K562 (cell line): ENCODE data around the gene CENPE. TPM values are rescaled to one million over a fixed set of nuclear protein-coding genes. Genes with fewer than 3 reads are reported as not detected.

Experiments
- ATAC-seq: fragments of 200-7000 bp; cut with Tn5 transposase; 3 replicates; pipeline ENCODE4 v1.9.1; 2020; ENCODE audit warnings: moderate library complexity
- BruUV-seq: library from RNA; stranded (reverse); fragments of 400-500 nt; replicated peaks from 2 replicates; lab custom pipeline; 2021; lab: Mats Ljungman, UMichigan
- CTCF ChIA-PET: fragments of 300-600 bp; formaldehyde crosslinking; extraction: SDS; loops from one replicate; lab custom pipeline; 2021; ENCODE audit warnings: low intra/inter-chr PET ratio; lab: Yijun Ruan, JAX
- POLR2A ChIA-PET: fragments of 300-600, 350-650 bp; sonication (Branson Sonifier 250); formaldehyde crosslinking; extraction: SDS; loops from one replicate; lab custom pipeline; 2021; ENCODE audit warnings: antibody characterized with exemption, inconsistent platforms; lab: Yijun Ruan, JAX
- DNase-seq, 4 experiments: peaks; one replicate each; pipeline versions ENCODE4 v3.0.0 to v3.0.0-alpha.2; 2011 to 2018; ENCODE audit warnings: low spot score in 3 of 4, mixed read lengths in 3 of 4; ENCODE audit errors: extremely low read depth in 1 of 4
- FAIRE-seq: peaks from 2 replicates; lab custom pipeline; 2011; peaks lifted over from hg19 to GRCh38; lab: Jason Lieb, UNC
- H2AFZ ChIP-seq: 2 replicates; pipeline ENCODE4 v1.6.0; 2011; ENCODE audit warnings: low read depth, low read length, control low read depth, inconsistent platforms
- H3K27ac ChIP-seq: fragments of 200-600 bp; 3 replicates; pipeline ENCODE4 v1.8.0; 2011; ENCODE audit warnings: low read depth, mild to moderate bottlenecking, control low read depth, inconsistent platforms, low read length, moderate library complexity, mixed read lengths; ENCODE audit errors: extremely low read depth
- H3K27me3 ChIP-seq, 2 experiments: fragments of 300-600 bp in 1 of 2; 2 replicates in 1 of 2; 3 replicates in 1 of 2; pipeline versions ENCODE4 v1.6.0 to v1.8.0; 2011; ENCODE audit warnings: inconsistent platforms in 2 of 2, low read length in 2 of 2, mild to moderate bottlenecking in 1 of 2, mixed read lengths in 1 of 2, moderate library complexity in 1 of 2; ENCODE audit not compliant: control insufficient read depth in 2 of 2, insufficient read depth in 2 of 2
- H3K36me3 ChIP-seq: fragments of 300-600 bp; 3 replicates; pipeline ENCODE4 v1.8.0; 2011; ENCODE audit warnings: mild to moderate bottlenecking, low read length, inconsistent platforms; ENCODE audit not compliant: control insufficient read depth, insufficient read depth
- H3K4me1 ChIP-seq, 2 experiments: fragments of 200-600 bp in 1 of 2; replicated peaks in 1 of 2; 2 replicates in 1 of 2; 3 replicates in 1 of 2; pipeline versions ENCODE4 v1.5.1 to v1.8.0; 2011; ENCODE audit warnings: inconsistent platforms in 2 of 2, low read length in 2 of 2, mild to moderate bottlenecking in 1 of 2, mixed read lengths in 1 of 2, moderate library complexity in 1 of 2; ENCODE audit not compliant: control insufficient read depth in 2 of 2, insufficient read depth in 2 of 2
- H3K4me2 ChIP-seq: 2 replicates; pipeline ENCODE4 v1.6.1; 2011; ENCODE audit warnings: low read length, control low read depth, inconsistent platforms, mixed read lengths; ENCODE audit not compliant: insufficient read depth
- H3K4me3 ChIP-seq: fragments of 200-600 bp; sonication (generic), shearing (Covaris generic); 2 replicates; pipeline ENCODE4 v1.5.1; 2016; ENCODE audit warnings: control low read depth, inconsistent platforms
- H3K79me2 ChIP-seq: fragments of 200-600 bp; 3 replicates; pipeline ENCODE4 v1.8.0; 2011; ENCODE audit warnings: low read length, inconsistent platforms; ENCODE audit not compliant: control insufficient read depth, insufficient read depth
- H3K9ac ChIP-seq, 2 experiments: 2 replicates each; pipeline versions ENCODE4 v1.6.0 to v1.6.1; 2011; ENCODE audit warnings: low read depth in 2 of 2, low read length in 2 of 2, control low read depth in 1 of 2, inconsistent platforms in 1 of 2, mild to moderate bottlenecking in 1 of 2, mixed read lengths in 1 of 2; ENCODE audit not compliant: insufficient read depth in 1 of 2
- H3K9me1 ChIP-seq: one replicate; pipeline ENCODE4 v1.6.0; 2011; ENCODE audit warnings: inconsistent platforms, mild to moderate bottlenecking, low read length, moderate library complexity; ENCODE audit not compliant: control insufficient read depth, insufficient read depth
- H3K9me3 ChIP-seq: replicated peaks from 2 replicates; pipeline ENCODE4 v1.5.1; 2011; ENCODE audit warnings: low read depth, low read length, inconsistent platforms; ENCODE audit not compliant: control insufficient read depth, insufficient read depth
- H4K20me1 ChIP-seq: replicated peaks from 2 replicates; pipeline ENCODE4 v1.6.1; 2011; ENCODE audit warnings: low read length, inconsistent platforms, mixed read lengths; ENCODE audit not compliant: control insufficient read depth, insufficient read depth
- CBX5 ChIP-seq: IDR thresholded peaks from 2 replicates; pipeline ENCODE4 v1.6.1; 2014; ENCODE audit warnings: low read depth, borderline replicate concordance
- KLF16 ChIP-seq: IDR thresholded peaks from 2 replicates; pipeline ENCODE4 v1.6.1; 2016; ENCODE audit warnings: antibody characterized with exemption
- RBM25 ChIP-seq: fragments of 200-400 bp; formaldehyde crosslinking; IDR thresholded peaks from 2 replicates; pipeline ENCODE4 v1.6.1; 2018; ENCODE audit warnings: low read length, low read depth, moderate library complexity; ENCODE audit not compliant: severe bottlenecking
- SRF ChIP-seq, 2 experiments: fragments of 250-450, 450-650 bp in 1 of 2; sonication (Bioruptor Pico) in 1 of 2; sonication (generic) in 1 of 2; formaldehyde crosslinking; IDR thresholded peaks; 2 replicates each; pipeline versions ENCODE4 v1.5.0 to v1.5.1; 2020 to 2022; ENCODE audit warnings: mild to moderate bottlenecking in 1 of 2, missing genetic modification reagents in 1 of 2
- ZBTB17 ChIP-seq: fragments of 450-650 bp; formaldehyde crosslinking; IDR thresholded peaks from 2 replicates; pipeline ENCODE4 v1.4.0; 2020; ENCODE audit warnings: mild to moderate bottlenecking
- ZNF165 ChIP-seq: fragments of 250-450 bp; sonication (Bioruptor Pico); IDR thresholded peaks from 2 replicates; pipeline ENCODE4 v1.4.0; 2020; ENCODE audit warnings: borderline replicate concordance
- ZNF174 ChIP-seq: fragments of 250-450 bp; sonication (Bioruptor Pico); IDR thresholded peaks from 2 replicates; pipeline ENCODE4 v1.4.0; 2020; ENCODE audit warnings: mild to moderate bottlenecking
- ZNF57 ChIP-seq: fragments of 450-650 bp; formaldehyde crosslinking; IDR thresholded peaks from 2 replicates; pipeline ENCODE4 v1.4.0; 2020; ENCODE audit warnings: mild to moderate bottlenecking, moderate library complexity
- WGBS: fragments of 100-300 bp; shearing (Covaris generic); methylation state at CpG from one replicate; pipeline ENCODE4 v1.1.6; 2016; ENCODE audit warnings: low coverage, mixed read lengths; ENCODE audit not compliant: insufficient coverage; ENCODE audit errors: missing lambda C conversion rate; 5-methylcytosine and 5-hydroxymethylcytosine counted together
- in situ Hi-C: fragments of 300-500 bp; cut with MboI; formaldehyde crosslinking; loops from 4 replicates; pipeline ENCODE4 v1.15.0; 2018; ENCODE audit warnings: inconsistent platforms, mixed read lengths
- intact Hi-C: fragments of 100-400 bp; cut with micrococcal nuclease; formaldehyde crosslinking; loops from 2 replicates; pipeline ENCODE4 v1.14.2; 2022
- polyA plus RNA-seq, 8 experiments: library from polyadenylated mRNA; depleted of rRNA in 4 of 8; stranded (reverse) in 5 of 8; unstranded in 3 of 8; fragments of >200 nt; fragmentation: Nextera tagmentation in 2 of 8; fragmentation: Illumina TruSeq in 1 of 8; extraction: Ambion mirVana in 2 of 8; extraction: Trizol in 1 of 8; gene quantifications; 2 replicates each; pipeline versions ENCODE4 v1.2.1 to v1.2.3, GENCODE V29; 2011 to 2014; ENCODE audit warnings: inconsistent platforms in 1 of 8, missing spikeins in 1 of 8
- total RNA-seq, 7 experiments: library from RNA; depleted of rRNA in 6 of 7; stranded (reverse); fragments of >200 nt in 6 of 7; fragmentation: Illumina TruSeq in 2 of 7; extraction: Trizol in 2 of 7; gene quantifications; 2 replicates each; pipeline versions ENCODE4 v1.2.1 to v1.2.3, GENCODE V29; 2011 to 2021; ENCODE audit warnings: low replicate concordance in 1 of 7
- TF ChIP-seq, protein P1 (sequence below): IDR thresholded peaks from 2 replicates; pipeline ENCODE4 v1.6.1; 2011; ENCODE audit not compliant: insufficient read length; ENCODE audit errors: extremely low read depth
- TF ChIP-seq, protein P2 (sequence below), 2 experiments: fragments of 450-650 bp; IDR thresholded peaks; 2 replicates each; pipeline ENCODE4 v1.6.1; 2018; ENCODE audit warnings: mild to moderate bottlenecking in 2 of 2, low read depth in 1 of 2; ENCODE audit not compliant: partially characterized antibody in 2 of 2
- TF ChIP-seq, protein P3 (sequence below): fragments of 250-450 bp; sonication (Bioruptor Pico); IDR thresholded peaks from 2 replicates; pipeline ENCODE4 v1.8.0; 2022; ENCODE audit warnings: moderate library complexity, mild to moderate bottlenecking, inconsistent platforms
- TF ChIP-seq, protein P4 (sequence below): fragments of 450-650 bp; IDR thresholded peaks from 2 replicates; pipeline ENCODE4 v1.6.1; 2018; ENCODE audit not compliant: partially characterized antibody

Gene CENPE
- total and polyA plus RNA-seq, 9 of the 15 experiments (the other 6 are each of a cell fraction or from before 2014, with no cell fraction given) = 9.9 to 53.2 (median 27.4) TPM

DNA sequence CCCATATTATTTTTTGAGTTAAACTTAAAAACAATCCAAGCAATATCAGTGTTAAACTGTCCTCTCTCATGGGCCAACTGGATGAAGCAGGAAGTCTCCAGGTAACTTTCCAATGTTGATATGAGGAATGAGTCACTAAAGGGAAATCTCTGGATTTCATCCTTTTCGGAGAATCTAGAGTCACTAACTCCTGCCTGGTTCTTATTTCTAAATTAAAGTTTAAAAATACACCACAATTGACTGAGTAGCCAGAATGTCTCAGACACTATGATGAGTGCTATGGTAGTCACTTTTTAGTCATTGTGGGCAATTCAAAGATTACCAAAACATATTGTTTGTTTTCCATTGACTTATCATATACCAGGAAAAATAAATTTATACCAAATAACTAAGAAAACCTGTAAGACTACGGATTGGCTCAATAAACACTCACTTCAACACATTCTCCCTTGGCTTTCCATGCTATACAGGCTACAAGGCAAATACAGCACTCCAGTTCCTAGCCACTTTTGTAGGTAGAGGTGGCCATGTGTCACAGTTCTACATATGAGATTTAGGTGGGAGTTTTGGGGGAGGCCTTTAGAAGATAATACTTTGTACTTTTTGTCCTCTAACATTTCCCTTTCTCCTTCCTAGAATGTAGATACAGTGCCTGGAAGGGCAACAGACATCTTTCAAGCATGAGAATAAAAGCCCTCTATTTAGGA, 130.1 kb downstream of the CENPE start:
- intact Hi-C loops = no loop called here
- Histone ChIP-seq H3K9me1 (no peaks in the 10 kb centered on the region), H3K4me1 (no peaks in the 10 kb centered on the region; a peak in 1 of 5 replicates), H3K27ac (no peak overlapping the region), H4K20me1 (no peaks in the 10 kb centered on the region), H3K79me2 (no peaks in the 10 kb centered on the region), H3K9ac (no peak overlapping the region), H3K9me3 (no peaks in the 10 kb centered on the region), H3K4me3 (no peak overlapping the region), H3K27me3 (no peaks in the 10 kb centered on the region), H3K36me3 (peaks cover 17% of the 10 kb centered on the region; the same call in 1 of the 3 replicates), H3K4me2 (no peak overlapping the region), H2AFZ (no peak overlapping the region)
- in situ Hi-C loops = no loop called here
- no TSS peak for BruUV-seq
- 83% methylated on average over 2 of the region's 2 CpGs for WGBS
- POLR2A ChIA-PET = no interaction called here
- FAIRE-seq (no peak), DNase-seq (no peak), ATAC-seq (no peak)
- CTCF ChIA-PET = no interaction called here
- TF ChIP-seq, protein P1, sequence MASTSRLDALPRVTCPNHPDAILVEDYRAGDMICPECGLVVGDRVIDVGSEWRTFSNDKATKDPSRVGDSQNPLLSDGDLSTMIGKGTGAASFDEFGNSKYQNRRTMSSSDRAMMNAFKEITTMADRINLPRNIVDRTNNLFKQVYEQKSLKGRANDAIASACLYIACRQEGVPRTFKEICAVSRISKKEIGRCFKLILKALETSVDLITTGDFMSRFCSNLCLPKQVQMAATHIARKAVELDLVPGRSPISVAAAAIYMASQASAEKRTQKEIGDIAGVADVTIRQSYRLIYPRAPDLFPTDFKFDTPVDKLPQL = no peak
- TF ChIP-seq, protein P2, sequence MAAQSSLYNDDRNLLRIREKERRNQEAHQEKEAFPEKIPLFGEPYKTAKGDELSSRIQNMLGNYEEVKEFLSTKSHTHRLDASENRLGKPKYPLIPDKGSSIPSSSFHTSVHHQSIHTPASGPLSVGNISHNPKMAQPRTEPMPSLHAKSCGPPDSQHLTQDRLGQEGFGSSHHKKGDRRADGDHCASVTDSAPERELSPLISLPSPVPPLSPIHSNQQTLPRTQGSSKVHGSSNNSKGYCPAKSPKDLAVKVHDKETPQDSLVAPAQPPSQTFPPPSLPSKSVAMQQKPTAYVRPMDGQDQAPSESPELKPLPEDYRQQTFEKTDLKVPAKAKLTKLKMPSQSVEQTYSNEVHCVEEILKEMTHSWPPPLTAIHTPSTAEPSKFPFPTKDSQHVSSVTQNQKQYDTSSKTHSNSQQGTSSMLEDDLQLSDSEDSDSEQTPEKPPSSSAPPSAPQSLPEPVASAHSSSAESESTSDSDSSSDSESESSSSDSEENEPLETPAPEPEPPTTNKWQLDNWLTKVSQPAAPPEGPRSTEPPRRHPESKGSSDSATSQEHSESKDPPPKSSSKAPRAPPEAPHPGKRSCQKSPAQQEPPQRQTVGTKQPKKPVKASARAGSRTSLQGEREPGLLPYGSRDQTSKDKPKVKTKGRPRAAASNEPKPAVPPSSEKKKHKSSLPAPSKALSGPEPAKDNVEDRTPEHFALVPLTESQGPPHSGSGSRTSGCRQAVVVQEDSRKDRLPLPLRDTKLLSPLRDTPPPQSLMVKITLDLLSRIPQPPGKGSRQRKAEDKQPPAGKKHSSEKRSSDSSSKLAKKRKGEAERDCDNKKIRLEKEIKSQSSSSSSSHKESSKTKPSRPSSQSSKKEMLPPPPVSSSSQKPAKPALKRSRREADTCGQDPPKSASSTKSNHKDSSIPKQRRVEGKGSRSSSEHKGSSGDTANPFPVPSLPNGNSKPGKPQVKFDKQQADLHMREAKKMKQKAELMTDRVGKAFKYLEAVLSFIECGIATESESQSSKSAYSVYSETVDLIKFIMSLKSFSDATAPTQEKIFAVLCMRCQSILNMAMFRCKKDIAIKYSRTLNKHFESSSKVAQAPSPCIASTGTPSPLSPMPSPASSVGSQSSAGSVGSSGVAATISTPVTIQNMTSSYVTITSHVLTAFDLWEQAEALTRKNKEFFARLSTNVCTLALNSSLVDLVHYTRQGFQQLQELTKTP (IDR thresholded peaks at IDR 0.05; ENCODE audit: low read depth in 1 of 2, partially characterized antibody in 2 of 2) = no peak
- TF ChIP-seq ZBTB17 (CRISPR knock-in tag) = no peak
- TF ChIP-seq KLF16 = no peak
- TF ChIP-seq, protein P3, sequence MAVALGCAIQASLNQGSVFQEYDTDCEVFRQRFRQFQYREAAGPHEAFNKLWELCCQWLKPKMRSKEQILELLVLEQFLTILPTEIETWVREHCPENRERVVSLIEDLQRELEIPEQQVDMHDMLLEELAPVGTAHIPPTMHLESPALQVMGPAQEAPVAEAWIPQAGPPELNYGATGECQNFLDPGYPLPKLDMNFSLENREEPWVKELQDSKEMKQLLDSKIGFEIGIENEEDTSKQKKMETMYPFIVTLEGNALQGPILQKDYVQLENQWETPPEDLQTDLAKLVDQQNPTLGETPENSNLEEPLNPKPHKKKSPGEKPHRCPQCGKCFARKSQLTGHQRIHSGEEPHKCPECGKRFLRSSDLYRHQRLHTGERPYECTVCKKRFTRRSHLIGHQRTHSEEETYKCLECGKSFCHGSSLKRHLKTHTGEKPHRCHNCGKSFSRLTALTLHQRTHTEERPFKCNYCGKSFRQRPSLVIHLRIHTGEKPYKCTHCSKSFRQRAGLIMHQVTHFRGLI (CRISPR knock-in tag) = no peak
- TF ChIP-seq ZNF57 = no peak
- no peak for TF ChIP-seq RBM25
- no peak for TF ChIP-seq ZNF174 (CRISPR knock-in tag)
- TF ChIP-seq SRF (CRISPR knock-in tag; IDR thresholded peaks at IDR 0.05) = no peak
- TF ChIP-seq, protein P4, sequence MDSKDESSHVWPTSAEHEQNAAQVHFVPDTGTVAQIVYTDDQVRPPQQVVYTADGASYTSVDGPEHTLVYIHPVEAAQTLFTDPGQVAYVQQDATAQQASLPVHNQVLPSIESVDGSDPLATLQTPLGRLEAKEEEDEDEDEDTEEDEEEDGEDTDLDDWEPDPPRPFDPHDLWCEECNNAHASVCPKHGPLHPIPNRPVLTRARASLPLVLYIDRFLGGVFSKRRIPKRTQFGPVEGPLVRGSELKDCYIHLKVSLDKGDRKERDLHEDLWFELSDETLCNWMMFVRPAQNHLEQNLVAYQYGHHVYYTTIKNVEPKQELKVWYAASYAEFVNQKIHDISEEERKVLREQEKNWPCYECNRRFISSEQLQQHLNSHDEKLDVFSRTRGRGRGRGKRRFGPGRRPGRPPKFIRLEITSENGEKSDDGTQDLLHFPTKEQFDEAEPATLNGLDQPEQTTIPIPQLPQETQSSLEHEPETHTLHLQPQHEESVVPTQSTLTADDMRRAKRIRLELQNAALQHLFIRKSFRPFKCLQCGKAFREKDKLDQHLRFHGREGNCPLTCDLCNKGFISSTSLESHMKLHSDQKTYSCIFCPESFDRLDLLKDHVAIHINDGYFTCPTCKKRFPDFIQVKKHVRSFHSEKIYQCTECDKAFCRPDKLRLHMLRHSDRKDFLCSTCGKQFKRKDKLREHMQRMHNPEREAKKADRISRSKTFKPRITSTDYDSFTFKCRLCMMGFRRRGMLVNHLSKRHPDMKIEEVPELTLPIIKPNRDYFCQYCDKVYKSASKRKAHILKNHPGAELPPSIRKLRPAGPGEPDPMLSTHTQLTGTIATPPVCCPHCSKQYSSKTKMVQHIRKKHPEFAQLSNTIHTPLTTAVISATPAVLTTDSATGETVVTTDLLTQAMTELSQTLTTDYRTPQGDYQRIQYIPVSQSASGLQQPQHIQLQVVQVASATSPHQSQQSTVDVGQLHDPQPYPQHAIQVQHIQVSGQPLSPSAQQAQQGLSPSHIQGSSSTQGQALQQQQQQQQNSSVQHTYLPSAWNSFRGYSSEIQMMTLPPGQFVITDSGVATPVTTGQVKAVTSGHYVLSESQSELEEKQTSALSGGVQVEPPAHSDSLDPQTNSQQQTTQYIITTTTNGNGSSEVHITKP = no peak
- TF ChIP-seq ZNF165 (CRISPR knock-in tag) = no peak
- no peak for TF ChIP-seq CBX5
